Measurements from ENCODE around the gene ZNF791.
"Not testable (repeated sequence)": the region's sequence is repeated elsewhere in the genome, so short reads cannot be mapped to it uniquely, and the experiment has no call there.

Gene ZNF791

GRCh38 chr19:12667731-12668302 lies 57.1 kb downstream of the ZNF791 start:
- no peak for DNase-seq (ENCODE audit: low read depth)

- DNase-seq (ENCODE audit: low read depth): no peak
Observed at GRCh38 chr19:12668346-12668745, 57.6 kb downstream of the ZNF791 start.

DNA sequence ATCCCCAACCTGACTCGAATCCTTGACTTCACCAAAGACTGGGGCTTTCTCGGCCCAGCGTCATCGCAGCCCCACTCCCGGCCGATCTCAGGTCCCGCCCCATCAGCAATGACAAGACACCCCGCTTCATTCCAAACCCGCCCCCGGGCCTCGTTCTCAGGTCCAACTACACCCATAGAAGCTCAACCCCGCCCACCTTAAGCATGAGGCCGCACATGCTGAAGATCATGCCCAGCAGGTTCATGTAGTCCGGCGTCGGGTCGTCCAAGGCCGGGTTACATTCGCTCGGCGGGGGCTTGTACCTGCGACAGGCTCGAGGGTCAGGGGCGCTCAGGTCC lies 58.2 kb downstream of the ZNF791 start:
- DNase-seq (ENCODE audit: low read depth): no peak

GRCh38 chr19:12669270-12670158 lies 58.8 kb downstream of the ZNF791 start:
- peak; percentile 53 for DNase-seq (ENCODE audit: low read depth)

DNA sequence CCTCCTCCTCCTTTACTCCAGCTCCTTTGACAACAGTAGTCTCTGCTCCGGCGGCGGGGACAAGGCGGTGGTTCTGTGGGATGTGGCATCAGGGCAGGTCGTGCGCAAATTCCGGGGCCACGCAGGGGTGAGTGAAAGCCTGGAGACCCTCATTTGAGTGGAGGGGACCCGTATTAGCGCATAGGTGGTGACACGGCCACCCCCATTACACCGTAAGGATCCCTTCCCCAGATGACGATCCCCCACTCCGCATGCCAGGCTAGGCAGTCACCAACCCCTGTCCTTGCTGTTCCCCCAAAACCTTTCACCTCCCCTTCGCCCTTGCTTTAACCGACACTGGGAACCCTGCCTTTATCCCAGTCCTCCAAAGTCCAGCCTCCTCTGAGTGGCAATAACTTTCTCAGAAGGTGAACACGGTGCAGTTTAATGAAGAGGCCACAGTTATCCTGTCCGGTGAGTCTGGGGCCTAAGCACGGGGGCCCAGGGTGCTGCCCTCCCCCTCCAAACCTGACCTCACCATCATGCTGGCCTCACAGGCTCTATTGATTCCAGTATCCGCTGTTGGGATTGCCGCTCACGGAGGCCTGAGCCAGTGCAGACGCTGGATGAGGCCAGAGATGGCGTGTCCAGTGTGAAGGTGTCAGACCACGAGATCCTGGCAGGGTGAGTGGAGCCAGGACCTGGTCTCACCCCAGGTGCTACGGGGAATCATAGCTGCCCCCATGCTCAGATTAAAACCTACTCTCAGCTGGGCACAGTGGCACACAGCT lies 59.6 kb downstream of the ZNF791 start:
- no peak for DNase-seq (ENCODE audit: low read depth)

DNA sequence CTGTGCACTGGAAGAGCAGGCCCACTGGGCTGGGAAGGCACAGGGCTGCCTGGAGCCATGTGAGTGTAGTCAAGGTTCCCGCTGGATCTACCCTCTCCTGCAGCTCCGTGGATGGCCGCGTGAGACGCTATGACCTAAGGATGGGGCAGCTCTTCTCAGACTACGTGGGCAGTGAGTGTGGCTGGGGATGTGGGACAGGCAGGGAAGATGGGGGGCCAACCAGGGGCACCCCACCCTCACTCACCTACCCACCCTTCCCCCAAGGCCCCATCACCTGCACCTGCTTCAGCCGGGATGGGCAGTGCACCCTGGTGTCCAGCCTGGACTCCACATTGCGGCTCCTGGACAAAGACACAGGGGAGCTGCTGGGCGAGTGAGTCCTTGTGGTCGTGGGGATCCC lies 62.0 kb downstream of the ZNF791 start:
- no peak for DNase-seq (ENCODE audit: low read depth)

GRCh38 chr19:12675399-12675798 lies 64.7 kb downstream of the ZNF791 start:
- no peak for DNase-seq (ENCODE audit: low read depth)

GRCh38 chr19:12675940-12676339 lies 65.2 kb downstream of the ZNF791 start:
- DNase-seq (ENCODE audit: low read depth): no peak

GRCh38 chr19:12676384-12676792 lies 65.7 kb downstream of the ZNF791 start:
- DNase-seq (ENCODE audit: low read depth): peak; percentile 83

- no peak for DNase-seq (ENCODE audit: low read depth)
Observed at GRCh38 chr19:12676928-12677327, 66.2 kb downstream of the ZNF791 start.

DNA sequence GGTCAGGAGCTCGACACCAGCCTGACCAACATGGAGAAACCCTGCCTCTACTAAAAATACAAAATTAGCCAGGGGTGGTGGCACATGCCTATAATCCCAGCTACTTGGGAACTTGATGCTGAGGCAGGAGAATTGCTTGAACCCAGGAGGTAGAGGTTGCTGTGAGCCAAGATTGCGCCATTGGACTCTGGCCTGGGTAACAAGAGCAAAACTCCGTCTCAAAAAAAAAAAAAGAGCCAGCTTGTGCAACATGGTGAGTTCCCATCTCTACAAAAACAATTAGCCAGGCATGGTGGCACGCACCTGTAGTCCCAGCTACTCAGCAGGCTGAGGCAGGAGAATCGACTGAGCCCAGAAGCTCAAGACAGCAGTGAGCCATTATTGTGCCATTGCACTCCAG lies 67.3 kb downstream of the ZNF791 start:
- not testable (repeated sequence) for DNase-seq (ENCODE audit: low read depth)

GRCh38 chr19:12680034-12680433 lies 69.3 kb downstream of the ZNF791 start:
- no peak for DNase-seq (ENCODE audit: low read depth)

- peak; percentile 57 for DNase-seq (ENCODE audit: low read depth)
Observed at GRCh38 chr19:12681074-12681987, 70.6 kb downstream of the ZNF791 start, which contains the start of gene DHPS. TSS of gene DHPS (minus strand) at chr19:12681880. CDS start at chr19:12681766, 114 bp downstream.
